ENCODE measurements around the gene PDS5A. TPM values are rescaled to one million over a fixed set of nuclear protein-coding genes. Genes with fewer than 3 reads are reported as not detected.

The PDS5A gene
- total and polyA plus RNA-seq, 2 donors (not counting 3 experiments of a cell fraction or from before 2014, with no cell fraction given), result 17.5 to 80.8 TPM

- Histone ChIP-seq H4K20me1 (replicated peaks; ENCODE audit: control insufficient read depth, extremely low read depth, insufficient read depth, low read length) (no peaks in the 10 kb centered on the region), H3K4me2 (ENCODE audit: insufficient read depth, low read length) (no peak overlapping the region), H2AFZ (ENCODE audit: low read depth, low read length) (no peak overlapping the region), H3K4me1 (ENCODE audit: control insufficient read depth, extremely low read depth, insufficient read depth, low read length) (peaks cover 16% of the 10 kb centered on the region), H3K9ac (replicated peaks; ENCODE audit: extremely low read depth, insufficient read depth, low read length) (no peak overlapping the region), H3K4me3 (replicated peaks in 1 of 3; ENCODE audit: insufficient read depth in 1 of 3, low read depth in 1 of 3, low read length in 3 of 3) (no peak overlapping the region), H3K27ac (ENCODE audit: insufficient read depth, low read depth, low read length) (no peak overlapping the region), H3K9me3 (replicated peaks; ENCODE audit: control insufficient read depth, insufficient read depth, low read length) (no peaks in the 10 kb centered on the region), H3K79me2 (ENCODE audit: control insufficient read depth, insufficient read depth, low read length) (no peaks in the 10 kb centered on the region), H3K27me3 (ENCODE audit: control insufficient read depth in 2 of 2, insufficient read depth in 2 of 2, low read length in 2 of 2) (no peaks in the 10 kb centered on the region), H3K9me1 (replicated peaks; ENCODE audit: control insufficient read depth, extremely low read depth, insufficient read depth, low read length) (no peaks in the 10 kb centered on the region), H3K36me3 (ENCODE audit: control insufficient read depth in 2 of 2, extremely low read depth in 1 of 2, insufficient read depth in 2 of 2, low read length in 2 of 2) (no peaks in the 10 kb centered on the region)
- DNase-seq (ENCODE audit: low read depth, low spot score) (no peak), FAIRE-seq (no peak)
- intact Hi-C loops (cut with micrococcal nuclease), result no loop called here
- no TSS peak for BruUV-seq (replicated peaks)
- CTCF ChIA-PET, result interaction anchor here (0.6 to 1.4 kb wide), 2 partner anchors 9 to 232 kb away, joined by 3 read pairs; no protein-coding TSS in a partner anchor
- no peak for TF ChIP-seq CTCF (IDR thresholded peaks at IDR 0.05; ENCODE audit: extremely low read depth in 1 of 2, insufficient read depth in 1 of 2, low read depth in 1 of 2, low read length in 2 of 2)
- no peak for TF ChIP-seq GATA2 (IDR thresholded peaks at IDR 0.05; ENCODE audit: insufficient read depth, insufficient read length, low read depth, low read length)
- TF ChIP-seq POLR2A (IDR thresholded peaks at IDR 0.05; ENCODE audit: low read depth, low read length), result no peak
- TF ChIP-seq POLR2AphosphoS5 (IDR thresholded peaks at IDR 0.05; ENCODE audit: insufficient read depth, low read depth, low read length), result no peak
- TF ChIP-seq EZH2 (IDR thresholded peaks at IDR 0.05; ENCODE audit: borderline replicate concordance, low read depth, low read length, severe bottlenecking), result no peak
- no peak for TF ChIP-seq MYC (IDR thresholded peaks at IDR 0.05; ENCODE audit: low read depth, low read length)
- TF ChIP-seq JUN (IDR thresholded peaks at IDR 0.05; ENCODE audit: borderline replicate concordance, insufficient read depth, insufficient read length, low read depth), result no peak
- TF ChIP-seq MAX (IDR thresholded peaks at IDR 0.05; ENCODE audit: insufficient read depth, insufficient read length), result no peak
- no peak for TF ChIP-seq FOS (IDR thresholded peaks at IDR 0.05; ENCODE audit: borderline replicate concordance, insufficient read depth, low read length)
- dilution Hi-C loops (cut with MboI; ENCODE audit: extremely low pct_ligation_motif_present, low sequenced_read_pairs), result no loop called here
- POLR2A ChIA-PET, result no interaction called here
Observed at GRCh38 chr4:39818646-39819045, 159.1 kb downstream of the PDS5A start.
